Activated naive CD4-positive, alpha-beta T cell treated with anti-CD3 and anti-CD28 coated beads, Interleukin-2, amount 50 U/mL, for 24 hours (primary cell): ENCODE measurements around the gene RANBP3.

Experiments
- H3K27ac Mint-ChIP-seq: one replicate; pipeline ENCODE4 v1.8.0; 2021; ENCODE audit warnings: mild to moderate bottlenecking, mixed read lengths
- H3K27me3 Mint-ChIP-seq: one replicate; pipeline ENCODE4 v1.8.0; 2021; ENCODE audit warnings: mixed read lengths
- H3K36me3 Mint-ChIP-seq: one replicate; pipeline ENCODE4 v1.8.0; 2021; ENCODE audit warnings: mixed read lengths
- H3K4me1 Mint-ChIP-seq: one replicate; pipeline ENCODE4 v1.8.0; 2021; ENCODE audit warnings: mixed read lengths
- H3K4me3 Mint-ChIP-seq: one replicate; pipeline ENCODE4 v1.8.0; 2021; ENCODE audit warnings: mild to moderate bottlenecking, mixed read lengths
- H3K9me3 Mint-ChIP-seq: one replicate; pipeline ENCODE4 v1.8.0; 2021; ENCODE audit warnings: mixed read lengths

Gene RANBP3

DNA sequence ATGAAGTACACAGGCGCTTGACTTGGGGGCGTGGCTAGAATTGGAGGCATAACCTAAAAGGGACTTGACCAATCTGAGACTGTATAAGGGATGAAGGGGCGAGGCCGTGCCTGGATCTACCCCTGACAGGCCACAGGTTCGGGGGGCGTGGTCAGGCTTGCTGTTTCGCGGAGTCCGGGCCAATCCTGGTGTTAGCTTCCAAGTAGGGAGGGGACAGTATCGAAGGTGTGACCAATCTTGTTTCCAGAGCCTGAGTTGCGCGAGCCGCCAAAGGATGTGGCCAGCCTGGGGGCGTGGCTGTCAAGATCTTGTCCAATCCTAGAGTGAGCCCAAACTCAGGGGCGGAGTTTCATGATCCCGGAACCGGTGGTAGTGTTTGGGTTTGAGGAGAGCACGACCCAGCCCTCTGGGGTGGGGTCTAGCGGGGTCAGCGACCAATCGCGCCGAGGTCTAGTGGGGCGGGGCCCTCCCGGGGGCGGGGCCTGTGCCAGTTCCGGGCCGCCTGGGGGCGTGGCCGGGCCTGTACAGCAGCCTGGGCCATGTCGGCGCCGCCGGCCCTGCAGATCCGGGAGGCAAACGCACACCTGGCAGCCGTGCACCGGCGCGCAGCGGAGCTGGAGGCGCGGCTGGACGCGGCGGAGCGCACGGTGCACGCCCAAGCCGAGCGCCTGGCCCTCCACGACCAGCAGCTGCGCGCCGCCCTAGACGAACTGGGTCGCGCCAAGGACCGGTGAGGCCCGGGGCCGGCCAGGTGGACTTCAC is 73.4 kb downstream of the RANBP3 start, which contains the start of gene VMAC:
TSS of gene VMAC (plus strand) at position 521 of the 762 bp plus-strand sequence. CDS start at position 540, 19 bp downstream.
- peaks cover 42% of the 10 kb centered on the region for H3K4me1 Mint-ChIP-seq
- no peaks in the 10 kb centered on the region for H3K9me3 Mint-ChIP-seq
- peak within 1 kb of the TSS; percentile 98 for H3K4me3 Mint-ChIP-seq
- peaks cover 7% of the 10 kb centered on the region for H3K36me3 Mint-ChIP-seq
- H3K27ac Mint-ChIP-seq: peak within 1 kb of the TSS; percentile 97
- no peaks in the 10 kb centered on the region for H3K27me3 Mint-ChIP-seq

DNA sequence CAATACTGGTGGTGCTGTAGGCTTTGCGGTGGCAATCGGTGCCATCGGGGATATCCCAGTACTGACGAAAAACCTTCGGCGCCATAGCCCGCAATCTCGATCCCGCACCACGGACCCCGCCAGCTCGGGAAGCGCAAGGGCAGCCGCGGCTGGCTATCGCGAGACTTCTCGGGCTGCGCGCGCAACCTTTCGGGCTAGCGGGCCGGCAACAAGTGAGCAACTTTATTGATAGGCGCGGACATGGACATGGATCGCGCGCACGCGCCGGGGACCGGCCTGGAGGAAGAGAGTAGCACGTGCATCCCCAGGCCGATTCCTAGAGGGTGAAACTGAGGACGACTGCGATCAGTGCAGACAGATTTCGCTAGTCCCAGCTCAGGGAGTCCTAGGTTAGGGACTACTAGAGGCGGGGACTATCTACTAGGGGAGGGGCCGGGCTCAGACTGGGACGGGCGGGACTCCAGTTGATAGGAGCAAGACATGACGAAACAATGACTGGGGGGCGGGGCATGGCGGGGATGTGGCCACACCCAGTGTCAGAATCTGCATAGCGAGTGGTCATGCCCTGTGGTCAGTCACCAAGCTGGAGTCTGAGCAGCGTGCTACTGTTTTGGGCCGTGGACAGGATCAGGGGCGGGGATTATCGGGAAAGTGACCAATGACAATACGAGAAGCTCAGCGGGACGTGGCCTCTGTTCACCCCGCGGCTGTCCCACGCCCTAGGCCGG is 74.2 kb downstream of the RANBP3 start, which contains the start of gene NDUFA11:
TSS of gene NDUFA11 (minus strand) at position 167 of the 728 bp plus-strand sequence. CDS start at position 85, 82 bp downstream.
- Mint-ChIP-seq H3K27me3 (no peaks in the 10 kb centered on the region), H3K9me3 (no peaks in the 10 kb centered on the region), H3K27ac (peak within 1 kb of the TSS; percentile 97), H3K36me3 (peaks cover 7% of the 10 kb centered on the region), H3K4me3 (peak within 1 kb of the TSS; percentile 98), H3K4me1 (peaks cover 42% of the 10 kb centered on the region)

DNA sequence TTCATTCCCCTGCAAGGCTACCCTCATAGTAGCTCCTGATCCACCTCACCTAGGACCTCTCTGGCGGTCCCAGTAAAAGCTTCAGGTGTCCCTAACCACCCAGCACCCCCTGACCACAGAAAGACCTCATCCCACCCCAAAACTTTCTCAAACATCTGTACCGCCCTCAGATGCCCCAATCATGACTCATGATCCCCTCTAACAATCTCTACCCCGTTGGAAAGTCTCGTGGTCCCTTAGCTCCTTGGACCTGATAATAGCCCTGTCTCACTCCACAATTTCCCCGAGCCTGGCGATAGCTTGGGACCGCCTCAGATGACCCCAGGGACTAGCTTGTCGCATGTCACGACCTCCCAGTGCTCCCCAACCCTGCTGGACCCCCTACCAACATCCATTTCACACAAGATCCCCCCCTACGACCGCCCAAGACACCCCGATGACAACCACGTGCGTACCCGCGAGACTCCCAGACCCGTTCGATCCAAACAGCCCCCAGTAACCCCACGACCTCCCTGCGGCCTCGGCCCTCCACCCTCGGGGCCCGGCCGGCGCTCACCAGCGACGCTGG is 74.8 kb downstream of the RANBP3 start:
- peak overlapping the region; percentile 98 for H3K4me3 Mint-ChIP-seq
- no peaks in the 10 kb centered on the region for H3K27me3 Mint-ChIP-seq
- peaks cover 42% of the 10 kb centered on the region for H3K4me1 Mint-ChIP-seq
- peaks cover 7% of the 10 kb centered on the region for H3K36me3 Mint-ChIP-seq
- H3K27ac Mint-ChIP-seq: peak overlapping the region; percentile 97
- H3K9me3 Mint-ChIP-seq: no peaks in the 10 kb centered on the region

DNA sequence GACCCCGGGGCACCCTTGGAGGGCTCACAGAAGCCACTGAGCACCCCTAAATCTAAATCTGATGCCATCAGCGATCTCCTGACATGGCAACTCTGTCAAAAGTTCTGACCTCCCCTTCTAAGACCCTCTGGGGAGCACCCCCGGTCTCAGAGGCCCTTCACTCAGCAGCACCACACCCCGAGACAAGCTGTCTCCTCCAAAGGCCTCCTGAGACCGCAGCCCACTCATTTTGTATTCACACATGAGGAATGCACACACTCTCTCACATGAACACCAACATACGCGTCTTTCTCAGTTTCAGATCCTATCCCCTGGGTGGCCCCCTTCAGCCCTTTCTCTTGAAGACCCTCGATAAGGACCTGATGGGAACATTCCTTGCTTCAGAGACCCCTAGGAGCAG is 77.0 kb downstream of the RANBP3 start:
- peak overlapping the region; percentile 52 for H3K4me3 Mint-ChIP-seq
- peaks cover 24% of the 10 kb centered on the region for H3K4me1 Mint-ChIP-seq
- no peaks in the 10 kb centered on the region for H3K9me3 Mint-ChIP-seq
- peak overlapping the region; percentile 70 for H3K27ac Mint-ChIP-seq
- H3K36me3 Mint-ChIP-seq: peaks cover 5% of the 10 kb centered on the region
- no peaks in the 10 kb centered on the region for H3K27me3 Mint-ChIP-seq

DNA sequence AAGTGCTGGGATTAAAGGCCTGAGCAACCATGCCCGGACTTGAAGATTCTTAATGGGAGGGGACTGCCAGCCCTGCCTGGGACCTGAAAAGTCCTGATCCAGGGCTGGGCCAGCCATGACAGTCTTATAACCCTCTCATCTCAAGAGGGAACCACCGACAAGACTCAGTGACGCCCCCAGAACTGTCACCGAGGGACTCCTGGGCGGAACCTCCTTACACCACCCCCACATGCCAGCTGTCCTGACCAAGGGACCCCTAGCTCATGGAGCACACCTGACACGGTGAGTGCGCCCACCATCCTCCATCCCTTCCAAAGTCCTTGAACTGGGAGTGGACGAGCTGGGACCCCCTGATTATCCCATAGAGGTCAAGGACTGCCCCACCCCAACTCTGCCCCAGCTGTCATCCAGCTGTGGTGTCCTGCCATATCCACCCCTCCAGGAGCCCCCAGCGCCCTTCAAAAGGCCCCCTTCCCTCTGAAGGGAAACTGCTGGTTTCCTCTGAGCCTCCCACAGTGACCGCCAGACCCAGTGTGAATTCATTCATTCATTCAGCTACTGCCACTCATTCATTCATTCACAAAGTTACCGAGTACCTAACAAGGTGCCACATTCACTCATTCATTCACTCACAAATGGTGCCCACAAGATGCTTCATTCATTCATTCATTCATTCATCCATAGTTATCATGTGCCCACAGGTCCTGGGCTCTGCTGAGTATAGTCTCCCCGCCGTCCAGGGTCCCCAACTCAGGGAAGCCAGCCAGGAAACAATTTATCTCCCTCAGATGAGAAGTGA is 78.0 kb downstream of the RANBP3 start:
- H3K9me3 Mint-ChIP-seq: no peaks in the 10 kb centered on the region
- no peak overlapping the region for H3K4me3 Mint-ChIP-seq
- no peaks in the 10 kb centered on the region for H3K27me3 Mint-ChIP-seq
- H3K36me3 Mint-ChIP-seq: peaks cover 5% of the 10 kb centered on the region
- H3K4me1 Mint-ChIP-seq: peaks cover 22% of the 10 kb centered on the region
- peak overlapping the region; percentile 68 for H3K27ac Mint-ChIP-seq

DNA sequence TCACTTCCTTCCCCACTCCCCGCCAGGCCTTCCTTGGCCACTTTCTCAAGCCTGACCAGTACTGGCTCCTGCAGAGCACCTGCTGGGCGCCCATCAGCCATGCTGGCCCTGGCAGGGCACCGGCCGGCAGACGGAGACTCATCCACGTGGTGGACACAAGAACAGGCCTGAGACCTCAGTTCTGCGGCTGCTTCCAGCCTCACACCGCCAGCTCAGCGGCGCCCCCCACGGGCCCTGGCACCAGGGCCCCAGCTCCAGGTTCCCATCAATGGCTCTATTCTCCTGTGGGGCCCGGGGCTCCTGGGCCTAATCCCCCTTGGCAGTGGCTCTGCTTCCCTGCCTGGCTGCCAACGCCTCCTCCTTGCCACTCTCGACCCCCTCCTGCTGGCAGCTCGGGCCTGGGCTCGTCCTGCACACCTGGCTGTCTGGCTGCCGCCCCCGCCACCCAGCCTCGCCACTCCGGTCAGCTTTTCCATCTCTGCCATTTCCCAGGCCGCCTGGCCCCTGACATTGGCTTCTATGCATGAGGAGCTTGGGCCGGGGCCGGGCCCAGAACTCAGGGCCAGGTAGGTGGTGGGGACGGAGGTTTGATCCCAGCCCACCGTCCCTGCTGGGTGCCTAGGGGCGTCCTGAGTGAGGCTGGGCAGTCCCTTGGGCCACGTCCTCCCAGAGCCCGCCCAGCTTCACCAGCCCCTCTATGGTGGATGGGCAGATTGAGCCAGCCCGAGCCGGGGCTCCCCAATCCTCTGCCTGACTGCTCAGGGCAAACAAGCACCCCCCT is 80.6 kb downstream of the RANBP3 start:
- H3K36me3 Mint-ChIP-seq: peaks cover 5% of the 10 kb centered on the region
- no peaks in the 10 kb centered on the region for H3K27me3 Mint-ChIP-seq
- no peak overlapping the region for H3K4me3 Mint-ChIP-seq

DNA sequence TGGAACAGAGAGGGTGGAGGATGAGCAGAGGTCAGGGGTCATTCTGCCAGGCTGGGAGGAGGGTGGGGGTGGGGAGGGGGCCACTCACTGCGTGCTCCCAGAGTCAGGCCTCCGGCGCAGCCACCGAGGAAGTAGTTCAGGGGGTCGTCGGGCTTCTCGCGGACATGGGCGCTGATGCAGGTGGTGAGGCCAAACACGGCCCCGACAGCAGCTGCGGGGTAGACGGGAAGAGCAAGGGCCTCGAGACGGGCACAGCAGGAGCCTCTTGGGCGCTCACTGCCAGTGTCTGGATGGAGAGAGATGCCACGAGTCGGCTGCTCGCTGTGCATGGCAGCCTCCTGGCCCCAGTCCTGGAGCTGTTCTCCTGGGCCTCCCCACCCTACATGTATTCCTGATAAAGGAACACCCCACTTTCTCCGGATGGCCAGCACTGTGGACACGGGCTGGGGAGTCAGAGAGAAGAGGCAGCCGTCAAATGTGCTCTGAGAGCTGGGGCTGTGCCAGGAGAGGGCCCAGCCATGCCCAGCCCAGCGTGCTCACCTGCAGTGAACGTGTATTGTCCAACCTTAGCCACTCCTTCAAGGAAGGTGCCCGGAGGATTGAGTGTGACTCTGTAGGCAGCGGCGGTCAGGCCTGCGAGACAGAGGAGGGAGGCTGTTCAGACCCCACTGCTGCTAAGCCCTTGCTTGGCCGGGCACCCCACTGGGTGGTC is 81.4 kb downstream of the RANBP3 start:
- Mint-ChIP-seq H3K4me3 (no peak overlapping the region), H3K36me3 (peaks cover 5% of the 10 kb centered on the region), H3K27ac (no peak overlapping the region), H3K4me1 (peaks cover 14% of the 10 kb centered on the region), H3K9me3 (no peaks in the 10 kb centered on the region), H3K27me3 (no peaks in the 10 kb centered on the region)

More for the DNA sequence above, 80.6 kb downstream of the RANBP3 start:
- Mint-ChIP-seq H3K27ac (peak overlapping the region; percentile 12), H3K9me3 (no peaks in the 10 kb centered on the region), H3K4me1 (peaks cover 17% of the 10 kb centered on the region)

DNA sequence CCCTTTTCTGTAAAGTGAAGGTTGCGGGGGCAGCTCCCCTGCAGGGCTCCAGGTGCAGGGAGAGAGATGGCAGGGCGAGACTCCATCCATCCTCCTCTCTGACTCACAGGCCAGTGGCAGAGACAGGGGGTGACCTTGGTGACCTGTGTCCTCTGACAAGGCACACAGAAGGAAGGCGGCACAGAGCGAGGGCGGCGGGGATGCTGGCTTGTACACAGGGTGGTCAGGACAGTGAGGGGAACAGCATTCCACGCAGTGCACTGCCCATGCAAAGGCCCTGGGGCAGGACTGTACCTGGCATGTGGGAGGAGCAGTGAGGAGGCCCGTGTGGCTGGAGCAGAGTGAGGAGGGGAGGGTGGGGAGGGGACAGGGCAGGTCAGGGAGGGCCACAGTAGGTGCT is 82.0 kb downstream of the RANBP3 start:
- Mint-ChIP-seq H3K9me3 (no peaks in the 10 kb centered on the region), H3K36me3 (peaks cover 3% of the 10 kb centered on the region), H3K27me3 (no peaks in the 10 kb centered on the region), H3K4me3 (no peak overlapping the region), H3K27ac (no peak overlapping the region), H3K4me1 (peaks cover 8% of the 10 kb centered on the region)

DNA sequence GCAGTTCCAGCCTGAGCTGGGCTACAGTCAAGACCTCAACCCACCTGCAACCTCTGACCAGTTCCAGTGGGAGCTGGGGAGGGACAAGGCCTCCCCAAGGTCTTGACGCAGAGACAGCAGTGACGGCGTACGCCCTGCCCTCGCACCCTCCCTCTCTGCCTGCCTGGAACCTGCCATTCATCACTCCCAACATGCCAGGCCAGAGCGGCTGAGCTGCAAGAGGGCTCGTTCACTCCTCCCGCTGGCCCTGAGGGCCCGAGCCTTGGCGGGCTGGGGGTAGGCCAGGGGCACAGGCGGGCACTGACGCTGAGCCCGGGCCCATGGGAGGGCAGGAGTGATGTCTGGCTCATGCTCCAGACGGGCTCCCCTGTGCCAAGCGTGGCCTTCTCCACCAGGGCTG is 82.5 kb downstream of the RANBP3 start:
- Mint-ChIP-seq H3K36me3 (peaks cover 3% of the 10 kb centered on the region), H3K9me3 (no peaks in the 10 kb centered on the region), H3K4me3 (no peak overlapping the region), H3K27me3 (no peaks in the 10 kb centered on the region), H3K27ac (no peak overlapping the region), H3K4me1 (peaks cover 7% of the 10 kb centered on the region)

DNA sequence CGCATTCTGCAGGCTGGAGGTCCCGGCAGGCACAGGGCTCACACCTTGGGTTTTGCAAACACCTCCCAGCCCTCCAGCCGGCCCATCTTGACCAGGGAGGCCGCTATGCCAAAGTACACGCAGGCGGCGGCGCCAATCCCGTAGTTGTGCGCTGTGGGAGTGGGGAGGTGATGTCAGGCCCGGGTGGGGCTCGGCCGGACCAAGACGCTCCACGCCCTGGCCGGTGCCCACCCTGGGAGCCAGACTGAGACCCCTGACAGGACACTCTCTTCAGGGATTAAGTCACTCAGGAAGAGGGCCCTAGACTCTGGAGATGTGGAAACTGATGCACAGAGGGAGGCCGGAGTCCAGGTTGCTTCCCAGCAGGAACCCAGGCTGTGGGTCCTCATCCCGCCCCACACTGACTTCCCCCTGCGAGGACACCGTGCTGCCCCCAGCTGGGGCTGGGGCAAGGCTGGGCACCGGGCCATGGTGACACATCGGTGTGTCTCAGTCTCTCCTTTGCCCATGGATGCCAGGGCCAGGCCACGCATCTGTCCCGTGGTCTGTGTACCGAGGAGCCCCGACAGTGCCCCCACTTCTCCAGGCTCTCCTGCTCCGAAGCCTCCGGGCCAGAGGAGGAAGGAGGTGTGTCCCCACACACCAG is 83.1 kb downstream of the RANBP3 start:
- Mint-ChIP-seq H3K36me3 (no peaks in the 10 kb centered on the region), H3K27me3 (no peaks in the 10 kb centered on the region), H3K4me3 (no peak overlapping the region), H3K4me1 (peaks cover 1% of the 10 kb centered on the region), H3K27ac (no peak overlapping the region), H3K9me3 (no peaks in the 10 kb centered on the region)

DNA sequence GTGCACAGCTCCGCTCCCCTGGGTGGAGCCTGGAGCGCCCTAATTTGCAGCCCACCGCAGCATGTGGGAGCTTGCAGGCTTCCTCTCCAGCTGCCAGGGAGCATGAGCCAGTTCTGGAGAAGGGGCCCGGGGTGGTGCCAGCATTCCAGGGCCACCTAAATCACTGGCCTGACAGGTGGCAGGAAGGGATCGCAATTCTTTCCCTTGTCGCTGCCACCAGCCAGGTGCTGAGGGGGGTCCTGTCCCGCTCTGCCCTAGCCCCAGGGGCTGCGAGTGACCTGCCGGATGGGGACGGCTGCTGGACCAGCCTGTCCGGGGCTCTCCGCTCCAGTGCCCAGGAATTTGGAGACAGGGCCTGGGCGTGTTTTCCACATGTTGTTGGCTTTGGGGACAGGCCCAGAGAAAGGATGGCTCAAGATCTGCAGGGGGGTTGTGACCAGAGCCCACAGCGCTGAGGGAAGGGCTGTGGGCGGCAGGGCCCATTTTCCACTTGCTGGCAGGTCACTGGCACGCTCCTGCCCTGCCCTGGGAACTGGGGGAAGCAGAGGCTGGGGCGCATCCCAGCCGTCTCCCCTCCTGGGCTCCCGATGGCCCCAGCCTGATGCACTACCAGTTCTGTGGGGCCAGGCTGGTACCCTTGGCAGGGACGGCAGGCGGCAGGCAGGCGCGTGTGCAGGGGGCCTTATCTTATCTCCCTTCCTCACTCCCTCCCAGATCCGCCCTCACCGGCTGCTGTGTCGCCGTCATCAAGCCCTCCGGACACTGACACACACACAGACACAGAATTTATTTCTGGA is 83.8 kb downstream of the RANBP3 start:
- Mint-ChIP-seq H3K36me3 (no peaks in the 10 kb centered on the region), H3K4me1 (no peaks in the 10 kb centered on the region), H3K4me3 (no peak overlapping the region), H3K27me3 (no peaks in the 10 kb centered on the region), H3K9me3 (no peaks in the 10 kb centered on the region), H3K27ac (no peak overlapping the region)

DNA sequence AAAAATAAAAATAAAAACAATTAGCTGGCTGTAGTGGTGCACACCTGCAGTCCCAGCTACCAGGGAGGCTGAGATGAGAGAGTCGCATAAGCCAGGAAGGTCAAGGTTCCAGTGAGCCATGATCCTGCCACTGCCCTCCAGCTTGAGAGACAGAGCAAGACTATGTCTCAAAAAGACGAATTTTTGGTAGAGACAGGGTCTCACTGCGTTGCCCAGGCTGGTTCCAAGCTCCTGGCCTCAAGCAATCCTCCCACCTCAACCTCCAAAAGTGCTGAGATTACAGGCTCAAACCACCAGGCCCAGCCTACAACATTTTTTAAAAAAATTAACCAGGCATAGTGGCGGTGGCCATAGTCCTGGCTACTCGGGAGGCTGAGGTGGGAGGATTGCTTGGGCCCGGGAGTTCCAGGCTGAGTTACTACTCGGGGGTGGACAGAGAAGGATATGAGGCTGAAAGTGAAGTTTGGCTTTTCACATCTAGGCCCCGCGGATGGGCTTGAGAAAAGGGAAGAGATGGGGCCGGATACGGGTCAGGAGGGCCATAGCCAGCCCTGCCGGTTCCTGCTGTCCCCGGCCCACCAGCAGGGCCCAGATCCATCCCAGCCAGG is 84.5 kb downstream of the RANBP3 start:
- no peak overlapping the region for H3K27ac Mint-ChIP-seq
- no peaks in the 10 kb centered on the region for H3K4me1 Mint-ChIP-seq
- H3K4me3 Mint-ChIP-seq: no peak overlapping the region
- peaks cover 1% of the 10 kb centered on the region for H3K27me3 Mint-ChIP-seq
- no peaks in the 10 kb centered on the region for H3K9me3 Mint-ChIP-seq
- H3K36me3 Mint-ChIP-seq: no peaks in the 10 kb centered on the region

DNA sequence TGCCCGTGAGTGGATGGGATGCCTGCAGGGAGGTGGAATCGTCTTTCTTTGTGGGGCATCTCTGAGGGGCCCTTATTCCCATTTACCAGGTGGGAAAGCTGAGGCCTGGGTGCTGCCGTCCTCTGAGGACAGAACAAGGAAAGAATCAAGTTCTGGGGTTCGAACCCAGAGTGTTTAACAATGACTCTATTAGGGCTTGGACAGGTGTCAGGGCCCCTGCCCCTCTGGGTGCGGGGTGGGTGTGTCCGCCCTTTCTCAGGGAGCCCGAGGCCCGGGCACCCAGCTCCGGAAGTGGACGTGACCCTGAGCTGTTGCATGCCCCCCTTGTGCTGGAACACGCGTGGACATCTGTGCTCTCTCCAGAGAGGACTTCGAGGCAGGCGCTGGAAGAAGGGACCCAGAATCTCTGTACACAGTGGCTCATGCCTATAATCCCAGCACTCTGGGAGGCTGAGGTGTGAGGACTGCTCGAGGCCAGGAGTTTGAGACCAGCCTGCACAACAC is 85.1 kb downstream of the RANBP3 start:
- Mint-ChIP-seq H3K4me3 (no peak overlapping the region), H3K27ac (no peak overlapping the region), H3K4me1 (no peaks in the 10 kb centered on the region), H3K9me3 (no peaks in the 10 kb centered on the region), H3K36me3 (no peaks in the 10 kb centered on the region), H3K27me3 (peaks cover 4% of the 10 kb centered on the region)
